ENCODE data around the gene HHAT.

HHAT gene

GRCh38 chr1:210676539-210676938 is 347.8 kb downstream of the HHAT start:
- H3K36me3 ChIP-seq (replicated peaks; ENCODE audit: insufficient read depth, low read length), result no peaks in the 10 kb centered on the region
- no peaks in the 10 kb centered on the region for H3F3A ChIP-seq (ENCODE audit: insufficient read depth, low read length)
- no peaks in the 10 kb centered on the region for H3K79me2 ChIP-seq (ENCODE audit: low read length)
- H3K9me3 ChIP-seq (replicated peaks; ENCODE audit: insufficient read depth, low read length), result no peaks in the 10 kb centered on the region
- H2AFZ ChIP-seq (ENCODE audit: low read length), result no peak overlapping the region
- no peak for TF ChIP-seq EZH2 (optimal IDR thresholded peaks at IDR 0.05; ENCODE audit: low read depth, low read length)
- TF ChIP-seq, protein P1, sequence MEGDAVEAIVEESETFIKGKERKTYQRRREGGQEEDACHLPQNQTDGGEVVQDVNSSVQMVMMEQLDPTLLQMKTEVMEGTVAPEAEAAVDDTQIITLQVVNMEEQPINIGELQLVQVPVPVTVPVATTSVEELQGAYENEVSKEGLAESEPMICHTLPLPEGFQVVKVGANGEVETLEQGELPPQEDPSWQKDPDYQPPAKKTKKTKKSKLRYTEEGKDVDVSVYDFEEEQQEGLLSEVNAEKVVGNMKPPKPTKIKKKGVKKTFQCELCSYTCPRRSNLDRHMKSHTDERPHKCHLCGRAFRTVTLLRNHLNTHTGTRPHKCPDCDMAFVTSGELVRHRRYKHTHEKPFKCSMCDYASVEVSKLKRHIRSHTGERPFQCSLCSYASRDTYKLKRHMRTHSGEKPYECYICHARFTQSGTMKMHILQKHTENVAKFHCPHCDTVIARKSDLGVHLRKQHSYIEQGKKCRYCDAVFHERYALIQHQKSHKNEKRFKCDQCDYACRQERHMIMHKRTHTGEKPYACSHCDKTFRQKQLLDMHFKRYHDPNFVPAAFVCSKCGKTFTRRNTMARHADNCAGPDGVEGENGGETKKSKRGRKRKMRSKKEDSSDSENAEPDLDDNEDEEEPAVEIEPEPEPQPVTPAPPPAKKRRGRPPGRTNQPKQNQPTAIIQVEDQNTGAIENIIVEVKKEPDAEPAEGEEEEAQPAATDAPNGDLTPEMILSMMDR (IDR thresholded peaks at IDR 0.05; ENCODE audit: low read length), result no peak
- no peak for TF ChIP-seq EZH2phosphoT487 (IDR thresholded peaks at IDR 0.05; ENCODE audit: low read length)
- no peak overlapping the region for H3K4me2 ChIP-seq (ENCODE audit: low read depth, low read length)
- peaks cover 22% of the 10 kb centered on the region for H3K4me1 ChIP-seq (ENCODE audit: low read length)
- no peak overlapping the region for H3K9ac ChIP-seq (ENCODE audit: low read length)
- no peak overlapping the region for H3K4me3 ChIP-seq (ENCODE audit: low read length)
- no peak for DNase-seq
- no peaks in the 10 kb centered on the region for H3K27me3 ChIP-seq (replicated peaks; ENCODE audit: insufficient read depth, low read length)
- H3K27ac ChIP-seq (ENCODE audit: low read length), result no peak overlapping the region
- H3K9me2 ChIP-seq (replicated peaks; ENCODE audit: insufficient read depth, low read length), result no peaks in the 10 kb centered on the region
- H4K20me1 ChIP-seq (ENCODE audit: insufficient read depth, low read length), result no peaks in the 10 kb centered on the region

DNA sequence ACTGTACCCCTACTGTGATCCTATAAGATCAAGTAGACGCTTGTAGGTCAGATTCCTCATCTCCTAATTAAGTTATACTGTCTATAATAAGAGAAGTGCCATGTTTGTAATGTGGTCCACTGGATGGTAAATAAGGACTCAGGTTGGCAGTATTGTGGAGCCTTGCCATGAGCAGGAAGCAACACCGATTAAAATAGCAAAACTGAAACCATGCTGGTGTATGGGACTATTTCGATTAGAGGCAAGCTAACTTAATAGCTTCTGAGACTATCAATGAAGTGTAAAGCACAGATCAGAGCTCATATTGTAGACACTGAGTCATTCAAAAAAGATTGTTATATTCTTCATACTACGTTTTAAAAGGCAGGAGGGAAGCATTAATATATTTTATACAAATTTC is 348.8 kb downstream of the HHAT start:
- no peaks in the 10 kb centered on the region for H3K36me3 ChIP-seq (replicated peaks; ENCODE audit: insufficient read depth, low read length)
- H3K9ac ChIP-seq (ENCODE audit: low read length), result no peak overlapping the region; the same call in 1 of the 2 replicates
- H3F3A ChIP-seq (ENCODE audit: insufficient read depth, low read length), result no peaks in the 10 kb centered on the region
- H3K9me2 ChIP-seq (replicated peaks; ENCODE audit: insufficient read depth, low read length), result no peaks in the 10 kb centered on the region
- H3K4me2 ChIP-seq (ENCODE audit: low read depth, low read length), result peak overlapping the region; percentile 67
- H3K27ac ChIP-seq (ENCODE audit: low read length), result peak overlapping the region; percentile 45; the same call in 1 of the 2 replicates
- peaks cover 22% of the 10 kb centered on the region for H3K4me1 ChIP-seq (ENCODE audit: low read length)
- peak; percentile 82 for DNase-seq
- no peaks in the 10 kb centered on the region for H4K20me1 ChIP-seq (ENCODE audit: insufficient read depth, low read length)
- H3K27me3 ChIP-seq (replicated peaks; ENCODE audit: insufficient read depth, low read length), result no peaks in the 10 kb centered on the region
- TF ChIP-seq EZH2 (optimal IDR thresholded peaks at IDR 0.05; ENCODE audit: low read depth, low read length) (no peak), EZH2phosphoT487 (IDR thresholded peaks at IDR 0.05; ENCODE audit: low read length) (no peak)
- TF ChIP-seq, protein P1 (IDR thresholded peaks at IDR 0.05; ENCODE audit: low read length), result no peak
- H3K9me3 ChIP-seq (replicated peaks; ENCODE audit: insufficient read depth, low read length), result no peaks in the 10 kb centered on the region
- H3K79me2 ChIP-seq (ENCODE audit: low read length), result no peaks in the 10 kb centered on the region
- peak overlapping the region; percentile 7; the same call in 1 of the 2 replicates for H3K4me3 ChIP-seq (ENCODE audit: low read length)
- H2AFZ ChIP-seq (ENCODE audit: low read length), result 0 out of 2 replicates have a peak overlapping the region, but pooled peaks have one; percentile 25

DNA sequence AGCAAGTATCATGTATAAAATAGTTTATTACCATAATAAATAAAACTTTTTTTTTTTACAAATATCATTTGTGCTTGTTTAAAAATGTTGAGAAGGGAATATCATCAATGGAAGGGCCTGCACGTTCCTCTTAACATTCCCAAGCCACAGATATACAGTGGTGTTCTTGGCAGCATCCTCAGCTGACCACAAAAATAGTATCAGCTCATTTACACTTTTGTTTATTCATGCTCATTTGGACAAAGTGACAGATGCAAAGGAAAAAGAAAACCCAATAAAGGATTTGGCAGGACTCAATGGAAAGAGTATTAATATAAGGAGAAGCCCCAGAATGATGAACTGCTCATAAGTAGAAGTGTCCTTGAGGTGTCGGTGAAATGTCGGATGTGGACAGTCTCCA is 349.6 kb downstream of the HHAT start:
- TF ChIP-seq EZH2phosphoT487 (IDR thresholded peaks at IDR 0.05; ENCODE audit: low read length) (no peak), EZH2 (optimal IDR thresholded peaks at IDR 0.05; ENCODE audit: low read depth, low read length) (no peak)
- TF ChIP-seq, protein P1 (IDR thresholded peaks at IDR 0.05; ENCODE audit: low read length), result no peak
- Histone ChIP-seq H4K20me1 (ENCODE audit: insufficient read depth, low read length) (no peaks in the 10 kb centered on the region), H2AFZ (ENCODE audit: low read length) (no peak overlapping the region), H3K9me2 (replicated peaks; ENCODE audit: insufficient read depth, low read length) (no peaks in the 10 kb centered on the region), H3K27me3 (replicated peaks; ENCODE audit: insufficient read depth, low read length) (no peaks in the 10 kb centered on the region), H3K36me3 (replicated peaks; ENCODE audit: insufficient read depth, low read length) (no peaks in the 10 kb centered on the region), H3K79me2 (ENCODE audit: low read length) (no peaks in the 10 kb centered on the region), H3K4me2 (ENCODE audit: low read depth, low read length) (peak overlapping the region; percentile 67; the same call in 1 of the 2 replicates), H3K27ac (ENCODE audit: low read length) (peak overlapping the region; percentile 45; the same call in 1 of the 2 replicates), H3K4me3 (ENCODE audit: low read length) (no peak overlapping the region), H3K9ac (ENCODE audit: low read length) (no peak overlapping the region), H3F3A (ENCODE audit: insufficient read depth, low read length) (no peaks in the 10 kb centered on the region), H3K4me1 (ENCODE audit: low read length) (peaks cover 22% of the 10 kb centered on the region), H3K9me3 (replicated peaks; ENCODE audit: insufficient read depth, low read length) (no peaks in the 10 kb centered on the region)
- DNase-seq, result no peak

Data from MM.1S (cell line).